Measurements from ENCODE around the gene STXBP3.
"Not testable (repeated sequence)": the region's sequence is repeated elsewhere in the genome, so short reads cannot be mapped to it uniquely, and the experiment has no call there.

STXBP3 gene

DNA sequence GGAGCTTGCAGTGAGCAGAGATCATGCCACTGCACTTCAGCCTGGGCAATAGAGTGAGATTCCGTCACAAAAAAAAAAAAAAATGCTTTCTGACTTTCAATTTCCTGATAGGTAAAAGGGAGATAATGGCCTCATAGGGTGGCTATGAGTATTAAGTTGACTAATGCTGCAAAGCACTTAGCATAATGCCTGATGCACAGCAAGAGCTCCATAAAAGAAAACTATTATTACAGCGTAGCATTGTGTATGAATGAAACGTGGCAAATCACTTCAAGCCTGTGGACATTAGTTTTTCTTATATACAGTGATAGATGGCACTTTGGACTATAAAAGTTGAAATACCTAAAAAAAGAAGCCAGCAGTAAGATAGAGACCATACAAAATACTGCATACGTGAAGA is 17.0 kb upstream of the STXBP3 start:
- no peak for DNase-seq

DNA sequence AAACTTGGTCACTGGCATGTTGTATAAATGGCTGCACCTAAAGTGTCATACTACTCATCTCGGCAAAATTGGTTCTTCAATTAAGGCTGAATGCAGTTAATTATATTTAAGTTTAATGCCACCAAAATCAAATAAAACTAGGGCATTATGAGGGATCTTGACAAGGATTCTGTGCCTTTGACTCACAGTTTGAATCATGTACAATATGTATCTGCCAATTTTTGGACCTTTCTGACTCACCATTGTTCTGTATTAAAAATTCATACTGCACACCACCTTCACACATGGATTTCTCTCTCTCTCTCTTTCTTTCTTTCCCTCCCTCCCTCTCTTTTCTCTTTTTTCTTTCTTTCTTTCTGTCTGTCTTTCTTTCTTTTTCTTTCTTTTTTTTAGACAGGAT is 14.1 kb upstream of the STXBP3 start:
- DNase-seq = no peak

- no peak for DNase-seq
Measured at GRCh38 chr1:108734171-108734865, 12.2 kb upstream of the STXBP3 start.

DNA sequence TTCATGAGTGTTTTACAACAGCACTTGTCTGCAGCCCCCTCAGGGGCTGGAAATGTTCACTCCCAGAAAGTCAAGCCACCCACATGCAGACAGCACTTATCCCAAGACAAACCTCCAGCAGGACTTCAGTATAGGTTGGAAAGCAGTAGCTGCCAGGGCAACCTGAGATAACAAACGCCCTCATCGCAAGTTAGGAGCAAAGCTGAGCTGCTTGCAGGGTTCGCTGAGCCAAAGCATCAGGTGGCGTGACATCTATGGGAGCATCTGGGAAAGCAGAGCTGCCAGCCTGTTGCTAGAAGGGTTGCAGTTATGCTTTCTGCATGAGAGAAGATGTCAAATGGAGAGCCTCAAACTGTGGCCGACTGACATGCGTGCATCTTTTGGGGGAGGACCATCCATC is 4.2 kb upstream of the STXBP3 start:
- DNase-seq = no peak

DNA sequence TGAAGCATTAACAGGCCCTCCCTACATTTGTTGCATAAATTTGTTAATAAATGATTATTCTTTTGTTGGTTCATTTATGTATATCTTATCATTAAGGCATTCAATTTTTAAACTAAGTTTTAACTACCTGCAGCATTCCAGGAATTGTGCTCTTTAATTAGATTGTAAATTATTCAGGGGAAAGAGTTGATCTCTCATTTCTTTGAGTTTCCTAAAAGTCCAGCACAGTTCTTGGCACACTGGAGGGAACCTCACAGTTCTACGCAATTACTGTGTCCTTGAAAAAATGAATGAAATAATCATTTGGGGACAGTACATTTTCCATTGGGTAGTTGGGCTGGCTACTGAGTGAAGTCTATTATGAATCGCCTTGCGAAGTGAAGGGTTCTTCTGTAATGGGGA is 493 bp upstream of the STXBP3 start:
- DNase-seq = no peak

DNA sequence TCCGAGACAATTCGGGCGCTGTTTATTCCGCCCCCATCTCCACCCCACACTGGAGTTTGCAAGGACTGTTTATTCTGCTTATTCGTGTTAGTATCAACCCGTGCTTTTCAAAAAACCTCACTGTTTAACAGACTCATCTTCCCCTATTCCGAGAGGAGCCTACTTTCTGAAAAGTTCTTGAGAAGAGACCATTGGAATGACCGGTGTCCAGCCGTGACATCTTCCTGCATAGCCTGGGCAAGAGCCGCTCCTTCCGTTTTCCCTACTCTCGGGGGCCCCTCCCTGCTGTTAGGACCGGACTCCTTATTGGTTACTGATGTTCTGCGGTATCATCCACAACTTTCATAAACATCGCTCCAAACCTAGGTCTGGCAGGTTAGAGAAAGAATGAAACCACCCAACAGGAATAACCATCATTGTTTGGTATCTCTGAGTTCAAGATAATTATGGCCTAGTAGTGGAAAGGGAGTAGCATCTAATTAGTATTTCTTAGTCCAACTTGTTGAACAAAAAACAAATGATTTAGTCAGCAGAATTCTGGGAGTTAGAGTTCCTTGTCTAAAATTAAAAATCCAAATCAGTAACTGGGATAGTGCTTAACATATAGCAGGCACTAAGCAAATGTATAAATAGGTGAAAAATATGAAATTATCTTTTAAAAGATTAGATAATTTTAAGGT is 837 bp downstream of the STXBP3 start:
- DNase-seq = peak; percentile 86 to 91 (median 87)

- peak in 2 of 3 donors; percentile 49 to 66 for DNase-seq
Measured at GRCh38 chr1:108747898-108748297, 1.4 kb downstream of the STXBP3 start.

DNA sequence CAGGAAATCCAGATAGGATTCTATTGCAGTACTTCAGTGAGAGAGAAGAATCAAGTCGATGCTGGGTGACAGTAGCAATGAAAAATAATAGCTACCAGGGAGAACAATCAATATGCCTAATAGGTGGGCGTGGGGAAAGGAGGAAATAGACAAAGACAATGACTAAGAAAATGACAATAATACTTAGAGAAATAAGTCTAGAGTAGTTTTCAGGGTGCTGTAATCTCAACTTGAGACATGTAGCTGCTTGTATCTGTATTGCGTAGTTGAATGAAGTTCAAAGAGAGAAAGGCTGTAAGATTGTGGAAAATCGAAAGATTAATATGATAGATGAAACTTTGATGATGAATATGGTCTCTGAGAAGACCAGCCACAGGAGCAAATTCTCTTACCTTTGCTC is 2.6 kb downstream of the STXBP3 start:
- DNase-seq = peak; percentile 12 to 32 (median 14)

DNA sequence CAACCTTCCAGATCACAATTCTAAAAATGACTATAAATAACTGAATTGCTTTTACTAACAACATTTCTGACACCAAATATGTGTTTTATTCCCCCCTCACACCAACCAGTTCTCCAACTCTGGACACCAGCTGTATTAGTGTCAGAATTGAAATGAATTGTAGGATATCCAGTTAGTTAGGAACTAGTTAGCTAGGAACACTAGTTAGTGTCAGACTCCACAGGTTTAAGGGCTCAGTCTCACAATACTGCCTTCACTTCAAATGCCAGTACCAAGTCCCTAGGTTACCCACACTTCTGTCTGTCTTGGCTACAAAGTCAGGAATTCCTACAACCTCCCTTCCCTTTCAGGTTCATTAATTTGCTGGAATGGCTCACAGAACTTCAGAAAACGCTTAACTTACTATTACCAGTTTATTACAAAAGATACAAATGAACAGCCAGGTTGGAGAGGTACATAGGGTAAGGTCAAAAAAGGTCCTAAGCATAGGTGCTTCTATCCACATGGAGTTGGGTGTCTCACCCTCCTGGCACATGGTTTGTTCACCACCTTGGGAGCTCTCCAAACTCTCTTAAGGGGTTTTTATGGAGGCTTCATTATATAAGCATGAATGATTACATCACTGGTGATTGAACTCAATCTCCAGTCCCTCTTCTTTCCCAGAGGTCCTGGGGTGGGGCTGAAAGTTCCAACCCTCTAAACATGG is 4.2 kb downstream of the STXBP3 start:
- DNase-seq = no peak

GRCh38 chr1:108753363-108753762 is 6.9 kb downstream of the STXBP3 start:
- DNase-seq = no peak

DNA sequence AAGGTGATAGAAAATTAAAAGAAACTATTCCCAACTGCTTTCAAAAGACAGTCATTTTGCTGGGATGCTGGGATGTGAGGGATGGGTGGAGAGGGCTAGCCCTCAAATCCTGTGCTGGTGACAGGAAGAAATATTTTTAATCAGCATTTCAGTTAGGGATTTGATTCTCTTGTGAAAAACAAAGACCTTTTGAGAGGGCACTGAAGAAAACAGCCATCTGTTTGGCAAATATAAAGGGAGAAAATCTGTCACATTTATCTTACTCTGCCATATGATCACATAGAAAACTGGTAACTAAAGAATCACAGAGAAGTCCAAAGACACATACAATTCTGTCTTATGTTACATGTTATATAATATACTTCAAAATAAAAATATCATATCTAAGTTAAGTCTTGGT is 12.3 kb downstream of the STXBP3 start:
- no peak for DNase-seq

DNA sequence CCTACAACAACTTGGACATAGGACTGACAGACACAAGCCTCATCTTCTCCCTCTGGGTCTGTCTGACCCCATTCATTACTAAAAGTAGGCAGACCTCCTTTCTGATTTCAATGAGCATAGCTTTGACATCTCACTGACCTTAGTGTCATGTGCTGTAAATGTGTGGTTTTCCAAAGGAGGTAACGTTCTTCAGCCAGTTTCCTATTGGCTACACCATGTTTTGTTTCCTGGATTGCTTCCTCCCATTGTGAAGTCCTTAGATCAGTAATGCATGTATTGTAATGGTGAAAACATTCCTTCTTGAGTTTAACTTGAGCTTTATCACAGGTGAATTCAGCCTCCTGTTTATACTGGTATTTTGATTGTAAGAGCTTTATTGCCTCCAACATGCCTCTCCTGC is 20.6 kb downstream of the STXBP3 start:
- no peak for DNase-seq

DNA sequence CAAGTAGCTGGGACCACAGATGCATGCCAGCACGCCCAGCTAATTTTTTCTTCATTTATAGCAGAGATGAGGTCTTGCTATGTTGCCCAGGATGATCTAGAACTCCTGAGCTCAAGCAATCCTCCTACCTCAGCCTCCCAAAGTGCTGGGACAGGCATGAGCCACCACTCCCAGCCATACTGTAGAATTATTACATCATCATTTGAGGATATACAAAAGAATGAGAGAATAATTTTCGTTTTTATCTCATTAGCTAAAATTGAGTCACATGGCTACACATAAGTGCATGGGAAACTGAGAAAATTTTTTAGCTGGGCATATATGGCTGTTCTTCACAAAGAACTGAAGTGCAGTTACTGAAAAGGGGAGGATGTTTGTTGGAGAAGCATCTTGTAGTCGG is 21.2 kb downstream of the STXBP3 start:
- no peak for DNase-seq

DNA sequence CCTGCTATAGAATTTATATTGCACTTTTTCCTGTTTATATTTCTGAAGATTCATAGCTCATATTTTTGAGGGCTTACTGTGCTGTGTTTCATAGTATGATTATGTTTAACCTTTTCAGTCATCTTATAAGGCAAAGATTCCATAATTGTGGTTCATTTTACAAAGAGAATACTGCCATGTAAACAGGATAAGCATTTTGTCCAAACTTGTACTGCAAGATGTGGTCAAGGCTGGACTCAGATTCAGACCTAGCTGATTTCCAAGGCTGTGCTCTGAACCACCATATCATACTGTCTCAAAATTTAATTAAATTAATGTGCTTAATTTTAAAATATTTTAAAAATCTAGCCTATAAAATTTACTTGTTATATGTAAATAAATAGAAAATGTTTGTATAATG is 31.4 kb downstream of the STXBP3 start:
- DNase-seq = no peak

DNA sequence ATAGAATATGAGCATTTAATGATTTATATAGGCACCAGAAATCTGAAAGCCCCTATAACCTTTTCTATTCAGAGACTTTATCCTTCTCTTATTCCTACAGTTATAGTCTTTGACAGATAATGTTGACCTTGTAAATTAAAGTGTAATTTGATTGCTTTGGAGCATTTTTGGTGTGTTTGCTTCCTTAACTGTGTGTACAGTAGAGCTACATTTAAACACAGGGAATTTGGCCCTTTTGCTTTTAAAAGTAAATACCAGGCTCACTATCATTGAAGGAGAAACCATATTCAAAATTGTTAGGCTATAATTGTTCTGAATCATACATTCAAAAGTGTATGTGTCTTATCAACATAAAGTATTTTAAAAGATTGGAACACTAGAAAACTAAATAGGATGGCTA is 33.0 kb downstream of the STXBP3 start:
- no peak for DNase-seq

- DNase-seq = no peak
Measured at GRCh38 chr1:108780937-108781574, 34.6 kb downstream of the STXBP3 start.

DNA sequence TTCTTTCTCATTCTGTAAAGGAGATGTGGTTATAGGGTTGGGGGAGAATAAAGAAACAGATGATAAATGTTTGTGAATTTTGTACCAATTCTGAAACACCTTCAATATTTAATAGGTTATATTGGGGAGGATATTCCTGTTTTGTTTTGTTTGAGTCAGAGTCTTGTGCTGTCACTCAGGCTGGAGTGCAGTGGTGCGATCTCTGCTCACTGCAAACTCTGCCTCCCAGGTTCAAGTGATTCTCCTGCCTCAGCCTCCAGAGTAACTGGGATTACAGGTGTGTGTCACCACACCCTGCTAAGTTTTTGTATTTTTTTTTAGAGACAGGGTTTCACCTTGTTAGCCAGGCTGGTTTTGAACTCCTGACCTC is 35.1 kb downstream of the STXBP3 start:
- DNase-seq = not testable (repeated sequence)

- DNase-seq = no peak
Measured at GRCh38 chr1:108785264-108785663, 38.8 kb downstream of the STXBP3 start.

- DNase-seq = no peak
Measured at GRCh38 chr1:108785880-108786279, 39.4 kb downstream of the STXBP3 start.

DNA sequence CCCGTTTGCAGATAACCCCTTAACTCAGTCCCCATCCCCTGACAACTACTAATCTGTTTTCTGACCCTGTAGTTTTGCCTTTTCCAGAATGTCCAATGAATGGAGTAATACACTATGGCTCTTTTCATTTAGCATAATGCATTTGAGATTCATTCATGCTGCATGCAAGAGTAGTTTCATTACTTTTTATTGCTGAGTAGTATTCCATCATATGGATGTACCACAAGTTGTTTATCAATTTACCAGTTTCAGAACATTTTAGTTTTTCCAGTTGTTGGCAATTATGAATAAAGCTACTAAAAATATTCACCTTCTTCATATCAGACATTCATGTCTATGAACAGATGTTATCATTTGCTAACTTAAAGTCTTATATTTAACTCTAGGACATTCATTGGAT is 45.3 kb downstream of the STXBP3 start:
- DNase-seq = no peak

DNA sequence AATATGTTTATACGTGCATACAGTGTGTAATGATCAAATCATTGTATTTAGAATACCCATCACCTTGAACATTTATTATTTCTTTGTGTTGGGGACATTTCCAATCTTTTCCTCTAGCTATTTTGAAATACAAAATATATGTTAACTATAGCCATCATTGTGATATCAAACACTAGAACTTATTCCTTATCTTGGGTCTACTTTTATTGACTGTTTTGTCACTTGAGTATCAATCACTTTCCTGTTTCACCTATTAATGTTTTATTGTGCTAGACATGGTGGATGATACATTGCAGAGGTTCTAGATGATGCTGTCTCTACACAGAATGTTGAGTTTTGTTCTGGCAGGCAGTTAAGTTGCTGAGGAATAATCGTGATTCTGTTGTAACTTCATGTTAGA is 45.9 kb downstream of the STXBP3 start:
- DNase-seq = no peak

- DNase-seq = no peak
Measured at GRCh38 chr1:108799001-108799400, 52.5 kb downstream of the STXBP3 start.

DNA sequence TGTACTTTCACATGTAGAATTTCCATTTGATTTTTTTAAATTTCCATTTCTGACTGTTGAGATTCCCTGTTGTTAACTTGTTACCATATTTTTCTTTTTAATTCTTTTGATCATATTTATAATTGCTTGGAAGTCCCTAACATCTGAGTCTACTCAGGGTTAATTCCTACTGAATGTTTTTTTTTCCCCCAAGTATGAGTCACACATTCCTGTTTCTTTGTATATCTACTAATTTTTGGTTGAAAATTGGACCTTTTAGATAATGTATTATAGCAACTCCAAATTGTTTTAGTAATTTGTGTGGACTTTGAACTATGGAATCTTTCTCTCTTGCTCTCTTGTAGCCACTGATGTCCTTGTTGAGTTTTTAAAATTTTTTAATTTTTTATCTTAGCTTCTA is 54.6 kb downstream of the STXBP3 start:
- DNase-seq = no peak

DNA sequence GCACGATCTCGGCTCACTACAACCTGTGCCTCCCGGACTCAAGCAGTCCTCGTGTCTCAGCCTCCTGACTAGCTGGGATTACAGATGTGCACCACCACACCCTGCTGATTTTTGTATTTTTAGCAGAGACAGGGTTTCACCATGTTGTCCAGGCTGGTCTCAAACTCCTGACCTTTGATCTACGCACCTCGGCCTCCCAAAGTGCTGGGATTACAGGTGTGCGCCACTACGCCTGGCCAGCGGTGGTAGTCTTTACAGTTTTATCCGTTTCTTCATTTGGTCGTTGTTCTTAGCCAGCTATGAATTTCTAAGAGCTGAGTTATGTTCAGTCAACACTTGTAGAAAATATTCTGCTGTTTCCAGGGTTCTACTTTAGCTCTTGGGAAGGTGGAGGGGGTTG is 57.1 kb downstream of the STXBP3 start:
- DNase-seq = no peak
